A673 (cell line): ENCODE data around the gene RAB11FIP4.

Source experiments
- CTCF ChIP-seq: fragments of 300-800, 200-600 bp; sonication (generic); conservative IDR thresholded peaks from 2 replicates; pipeline ENCODE4 v1.5.1; 2017; ENCODE audit warnings: low read depth, mild to moderate bottlenecking, antibody characterized with exemption, low read length, moderate library complexity, mixed read lengths
- EZH2 ChIP-seq: fragments of 200-600 bp; sonication (generic); IDR thresholded peaks from 2 replicates; pipeline ENCODE4 v1.6.1; 2017; ENCODE audit warnings: borderline replicate concordance, low read depth, mild to moderate bottlenecking, mixed read lengths, antibody characterized with exemption, low read length; ENCODE audit not compliant: poor library complexity, severe bottlenecking

GRCh38 chr17:31400481-31400950 lies 9.0 kb downstream of the RAB11FIP4 start:
- TF ChIP-seq CTCF (no peak), EZH2 (no peak)
